NCI-H226 (cell line): ENCODE results near the gene CELF4.

Experiments
- DNase-seq: peaks from one replicate; pipeline ENCODE4 v3.0.0-alpha.2; 2015

The CELF4 gene

DNA sequence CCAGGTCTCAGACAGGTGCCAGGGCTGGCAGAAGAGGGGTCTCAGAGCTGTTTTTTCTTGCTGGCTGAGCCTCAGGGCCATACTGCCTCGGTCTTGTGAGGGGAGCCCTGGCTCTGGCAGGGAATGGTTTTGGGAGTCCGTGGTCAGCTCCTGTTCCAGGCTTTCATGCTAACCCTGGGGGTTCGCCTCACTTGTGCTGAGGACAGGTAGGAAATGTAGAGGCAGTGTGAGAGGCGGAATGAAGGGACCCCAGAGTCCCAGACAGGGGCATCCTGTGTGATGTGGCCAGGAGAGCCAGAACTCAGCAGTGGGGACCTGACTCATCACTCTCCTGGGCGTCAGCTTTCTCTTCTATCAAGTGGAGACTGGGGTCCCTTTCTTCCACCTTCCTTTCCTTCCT lies 5.7 kb upstream of the CELF4 start:
- no peak for DNase-seq

DNA sequence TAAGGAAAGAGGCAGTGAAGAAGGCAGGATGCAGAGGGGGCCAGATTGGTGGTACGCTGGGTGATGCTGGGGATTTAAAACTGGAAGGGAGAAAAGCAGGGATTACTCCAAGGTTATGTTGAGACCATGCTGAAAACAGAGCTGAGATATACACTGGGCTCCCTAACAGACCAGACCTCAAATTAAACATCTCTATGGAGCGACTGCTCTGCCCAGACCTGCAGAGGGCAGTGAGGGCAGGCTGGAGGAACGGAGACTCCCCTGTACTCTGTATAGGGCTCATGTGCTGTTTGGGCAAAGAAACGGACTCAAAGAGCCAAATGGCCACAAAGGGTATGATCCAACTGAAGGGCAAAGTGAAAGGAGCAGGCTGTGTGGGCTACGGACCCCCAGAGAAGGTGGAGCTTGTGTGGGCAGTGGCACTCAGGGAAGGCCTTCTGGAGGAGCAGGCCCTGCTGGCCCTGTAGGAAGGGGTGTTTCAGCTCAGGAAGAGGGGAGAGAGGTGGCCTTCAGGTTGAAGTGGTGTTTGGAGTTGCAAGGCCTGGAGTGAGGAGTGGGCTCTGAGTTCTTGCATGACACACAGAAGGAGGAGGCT lies 4.8 kb upstream of the CELF4 start:
- DNase-seq: no peak

DNA sequence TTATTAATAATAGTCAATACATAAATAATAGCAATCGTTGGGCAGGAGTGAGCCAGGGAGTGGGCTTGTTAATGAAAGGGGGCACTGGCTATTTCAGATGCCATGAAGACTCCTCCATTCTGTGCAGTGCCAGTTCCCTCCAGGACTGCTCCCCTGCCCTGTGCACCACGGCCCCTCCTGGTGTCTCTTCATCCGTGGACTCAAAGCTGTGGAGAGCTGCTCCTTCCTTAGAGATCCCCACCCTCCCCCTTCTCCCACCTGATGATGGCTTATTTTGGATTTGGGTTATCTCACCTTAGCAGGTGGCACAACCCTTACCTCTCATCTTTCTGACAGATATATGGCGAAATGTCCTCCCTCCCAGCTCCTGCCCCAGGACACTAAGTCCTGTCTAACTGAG lies 3.1 kb upstream of the CELF4 start:
- no peak for DNase-seq

DNA sequence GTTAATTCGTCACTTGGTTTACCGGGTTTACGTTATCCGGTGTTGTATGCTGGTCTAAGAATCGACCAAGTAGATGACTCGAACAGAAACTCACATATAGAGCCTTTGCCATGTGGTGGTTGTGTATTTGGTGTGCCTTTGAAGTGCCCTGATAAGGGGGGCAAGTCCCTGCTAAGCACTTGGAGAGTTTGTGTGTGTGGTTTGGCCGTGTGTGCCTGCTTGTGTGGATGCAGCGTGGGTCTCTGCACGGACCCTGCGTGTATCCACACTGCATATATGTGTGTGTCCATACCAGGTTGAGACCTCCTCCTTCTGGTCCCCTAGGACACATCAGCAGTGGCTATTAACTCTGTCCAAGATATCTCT lies 2.4 kb upstream of the CELF4 start:
- no peak for DNase-seq

DNA sequence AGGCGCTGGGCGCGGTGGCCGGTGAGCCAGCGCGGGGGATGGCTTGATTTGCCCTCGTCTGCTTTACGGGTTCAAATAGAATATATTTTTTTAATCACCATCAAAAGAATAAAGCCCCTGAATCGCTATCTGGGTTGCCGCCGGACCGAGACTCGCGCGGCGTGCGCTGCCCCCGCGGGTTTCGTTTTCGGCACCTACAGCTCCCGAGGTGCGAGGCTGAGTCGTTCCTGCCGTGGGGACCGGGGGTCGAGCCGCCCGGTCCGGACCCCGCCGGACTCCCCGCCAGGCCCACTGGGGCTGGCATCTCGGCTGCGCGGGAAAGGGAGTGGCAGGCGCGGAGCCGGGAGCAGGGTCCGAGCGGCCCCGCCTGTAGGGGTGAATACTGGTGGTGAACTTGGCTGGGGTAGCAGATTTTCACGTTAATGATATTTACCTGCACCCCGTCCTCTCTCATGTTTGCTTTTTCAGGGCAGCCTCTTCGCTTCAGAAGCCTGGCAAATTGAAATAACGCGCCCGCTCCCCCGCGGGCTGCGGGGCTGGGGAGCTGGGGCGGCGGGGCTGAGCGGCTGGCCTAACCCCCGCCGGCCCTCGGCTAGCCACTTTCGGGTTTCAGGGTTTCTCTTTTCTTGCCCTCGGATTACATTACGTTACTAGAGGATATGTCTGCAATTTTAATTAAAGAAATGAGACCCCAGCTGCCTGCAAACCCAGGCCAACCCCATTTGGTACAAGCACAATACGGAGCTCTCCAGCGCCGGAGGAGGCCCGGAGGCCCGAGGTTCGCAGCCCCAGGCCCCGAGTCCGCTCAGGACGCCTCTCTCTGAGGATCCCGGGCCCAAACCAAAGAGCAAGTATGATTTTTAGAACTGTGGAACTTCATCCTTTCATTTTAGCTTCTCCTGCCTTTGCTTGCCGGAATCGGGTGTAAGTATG lies 1.7 kb upstream of the CELF4 start:
- no peak for DNase-seq

DNA sequence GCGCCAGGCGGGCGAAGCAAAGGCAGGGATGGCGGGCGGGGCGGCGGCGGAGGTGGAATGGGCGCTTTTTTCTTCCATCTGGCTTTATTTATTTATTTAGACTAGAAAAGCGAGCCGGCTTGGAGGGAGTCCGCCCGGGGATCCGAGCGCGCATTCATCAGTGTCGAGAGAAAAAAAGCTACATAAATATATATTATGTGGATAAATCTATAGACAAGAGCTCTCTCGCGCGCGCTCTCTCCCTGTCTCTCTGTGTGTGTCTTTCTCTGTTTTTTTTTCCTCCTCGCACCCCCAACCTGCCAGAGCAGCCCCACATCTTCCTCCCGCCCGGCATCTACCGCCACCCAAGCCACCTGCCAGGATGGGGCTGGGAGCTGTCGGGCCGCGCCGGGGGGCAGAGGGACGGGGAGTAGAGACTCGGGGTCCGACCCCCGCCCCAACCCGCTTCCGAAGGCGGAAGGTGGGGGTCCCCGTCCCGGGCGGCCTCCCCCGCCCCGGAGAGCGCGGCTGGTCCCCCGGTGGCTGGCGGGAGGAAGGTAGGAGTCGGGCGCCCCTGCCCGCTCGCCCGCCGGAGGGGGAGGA lies 972 bp upstream of the CELF4 start:
- DNase-seq: no peak

DNA sequence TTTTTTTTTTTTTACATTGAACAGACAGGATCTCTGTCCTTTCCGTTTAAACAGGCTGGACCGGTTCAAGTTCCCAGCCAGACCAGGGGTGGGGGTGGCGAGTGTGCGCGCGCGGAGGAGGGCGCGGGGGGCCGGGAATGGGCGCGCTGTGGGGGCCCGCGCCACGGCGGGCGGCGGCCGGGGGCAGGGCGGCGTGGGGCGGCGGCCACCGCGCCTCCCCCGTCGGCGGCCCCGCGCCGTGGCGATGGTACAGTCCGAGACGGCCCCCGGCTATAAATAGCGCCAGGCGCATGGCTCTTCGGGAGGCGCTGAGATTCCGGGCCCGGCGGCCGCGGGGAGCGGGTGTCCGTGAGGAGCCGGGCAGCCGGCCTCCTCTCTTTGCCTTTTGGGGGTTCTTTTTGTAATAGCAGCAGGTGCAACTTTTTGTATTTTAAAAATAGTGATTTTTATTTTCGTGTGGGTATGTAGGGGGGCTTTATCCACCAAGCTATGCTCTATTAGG lies 430 bp upstream of the CELF4 start:
- no peak for DNase-seq

DNA sequence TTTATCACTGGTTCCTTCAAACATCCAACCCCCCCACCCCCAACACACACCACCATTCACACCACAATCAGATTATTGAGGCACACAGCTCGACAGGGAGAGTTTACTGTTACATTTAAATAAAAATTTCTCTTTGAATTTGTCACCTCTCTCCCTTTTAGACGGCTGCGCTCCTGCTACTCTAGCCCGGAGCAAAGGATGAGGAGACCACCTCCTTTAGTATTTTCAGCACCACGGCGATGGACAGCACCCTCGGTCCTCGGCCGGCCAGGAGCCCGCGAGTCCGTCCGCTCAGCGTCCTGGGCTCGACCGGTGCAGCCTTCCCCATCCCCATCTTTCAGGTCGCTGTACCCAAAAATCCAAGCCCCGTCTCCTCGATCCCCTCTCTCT lies 892 bp downstream of the CELF4 start:
- DNase-seq: no peak

DNA sequence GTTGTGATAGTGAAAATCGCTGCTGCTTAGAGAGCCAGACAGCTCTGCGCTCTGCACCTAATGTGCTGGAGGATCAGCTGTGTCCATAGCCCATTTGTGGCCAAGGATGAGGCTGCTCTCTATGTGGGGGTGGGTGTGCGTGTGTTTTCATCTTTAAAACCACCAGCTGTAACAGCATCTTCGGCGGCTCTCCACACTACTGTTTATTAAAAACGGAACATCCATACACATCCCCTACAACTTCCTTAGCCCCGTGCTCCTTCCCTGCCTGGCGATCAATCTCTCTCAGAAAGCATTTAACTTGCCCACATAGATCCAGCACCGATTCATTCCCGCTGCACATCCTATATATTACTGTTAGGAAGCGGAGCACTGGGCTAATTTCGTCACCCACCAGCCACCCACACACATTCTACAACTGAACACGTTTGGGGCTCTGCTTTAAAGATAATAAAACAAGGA lies 1.6 kb downstream of the CELF4 start:
- no peak for DNase-seq

DNA sequence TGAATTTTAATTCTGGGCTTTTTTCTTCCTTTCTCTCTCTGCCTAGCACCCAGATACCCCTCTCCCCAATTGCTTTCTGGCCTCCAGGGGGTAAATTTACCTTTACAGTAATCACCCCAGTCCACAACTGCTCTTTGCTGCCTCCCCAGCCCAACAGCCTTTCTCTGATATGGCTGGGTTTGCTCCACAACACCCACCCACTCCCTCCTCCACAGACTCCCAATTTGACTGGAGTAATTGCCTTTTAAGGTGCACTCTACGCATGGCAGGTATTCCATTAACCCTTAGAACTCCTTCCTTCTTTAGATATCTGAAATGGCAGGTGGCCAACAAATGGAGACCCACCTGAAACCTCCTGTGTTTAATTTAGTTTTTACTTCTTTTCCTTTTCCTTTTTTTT lies 3.6 kb downstream of the CELF4 start:
- no peak for DNase-seq

DNA sequence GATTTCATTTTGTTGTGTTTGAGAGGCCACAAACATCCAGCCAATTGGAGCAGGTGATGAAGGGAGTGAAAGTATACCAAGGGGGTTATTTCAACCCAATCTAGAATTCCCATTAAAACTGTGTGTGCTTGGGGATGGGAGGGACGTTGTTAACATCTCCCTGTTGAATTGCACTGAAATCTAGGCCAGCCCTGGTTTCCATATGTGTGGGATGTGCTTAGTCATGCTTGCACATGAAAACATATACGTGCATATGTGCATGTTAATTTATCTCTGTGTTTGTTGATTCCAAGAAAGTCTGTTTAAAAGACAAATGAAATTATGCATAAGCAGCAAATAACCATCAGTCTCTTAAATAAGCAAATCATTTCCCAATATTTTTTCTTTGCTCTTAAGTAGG lies 5.6 kb downstream of the CELF4 start:
- DNase-seq: no peak

DNA sequence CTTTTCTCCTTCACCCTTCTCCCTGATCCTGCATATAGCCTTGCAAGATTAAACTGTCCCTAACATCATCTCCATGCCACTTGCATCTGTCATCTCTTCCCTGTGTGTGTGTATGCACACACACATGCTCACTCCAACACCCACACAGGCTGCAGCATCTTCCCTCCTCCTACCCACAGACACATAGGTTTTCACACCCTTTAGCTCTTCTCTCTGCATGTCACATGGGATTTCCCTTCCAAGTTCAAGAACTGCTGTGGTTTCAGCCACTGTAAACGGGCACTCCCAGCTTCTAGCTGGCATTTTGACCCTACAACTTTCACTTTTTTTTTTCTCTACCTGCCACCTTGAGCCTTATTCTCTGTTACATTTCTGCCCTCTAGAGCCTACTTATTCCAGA lies 6.4 kb downstream of the CELF4 start:
- DNase-seq: no peak

DNA sequence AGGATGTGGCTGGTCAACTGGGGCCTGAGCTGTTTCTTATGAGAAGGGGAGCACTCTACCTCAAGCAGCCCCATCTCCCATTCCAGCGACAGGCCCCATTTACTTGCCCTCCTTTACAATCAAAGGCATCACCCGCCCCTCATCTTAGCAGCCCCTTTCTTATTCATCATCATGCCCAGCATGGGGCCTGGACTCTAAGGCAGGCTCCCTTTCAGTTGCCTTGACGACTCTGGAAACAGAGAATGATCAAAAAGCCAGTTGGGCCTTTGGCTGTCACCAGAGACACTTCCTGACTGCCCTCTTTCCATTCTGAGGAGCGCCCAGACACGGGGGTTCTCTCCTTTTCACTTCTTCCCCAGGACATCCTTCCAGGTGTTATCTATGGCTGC lies 11.2 kb downstream of the CELF4 start:
- no peak for DNase-seq

DNA sequence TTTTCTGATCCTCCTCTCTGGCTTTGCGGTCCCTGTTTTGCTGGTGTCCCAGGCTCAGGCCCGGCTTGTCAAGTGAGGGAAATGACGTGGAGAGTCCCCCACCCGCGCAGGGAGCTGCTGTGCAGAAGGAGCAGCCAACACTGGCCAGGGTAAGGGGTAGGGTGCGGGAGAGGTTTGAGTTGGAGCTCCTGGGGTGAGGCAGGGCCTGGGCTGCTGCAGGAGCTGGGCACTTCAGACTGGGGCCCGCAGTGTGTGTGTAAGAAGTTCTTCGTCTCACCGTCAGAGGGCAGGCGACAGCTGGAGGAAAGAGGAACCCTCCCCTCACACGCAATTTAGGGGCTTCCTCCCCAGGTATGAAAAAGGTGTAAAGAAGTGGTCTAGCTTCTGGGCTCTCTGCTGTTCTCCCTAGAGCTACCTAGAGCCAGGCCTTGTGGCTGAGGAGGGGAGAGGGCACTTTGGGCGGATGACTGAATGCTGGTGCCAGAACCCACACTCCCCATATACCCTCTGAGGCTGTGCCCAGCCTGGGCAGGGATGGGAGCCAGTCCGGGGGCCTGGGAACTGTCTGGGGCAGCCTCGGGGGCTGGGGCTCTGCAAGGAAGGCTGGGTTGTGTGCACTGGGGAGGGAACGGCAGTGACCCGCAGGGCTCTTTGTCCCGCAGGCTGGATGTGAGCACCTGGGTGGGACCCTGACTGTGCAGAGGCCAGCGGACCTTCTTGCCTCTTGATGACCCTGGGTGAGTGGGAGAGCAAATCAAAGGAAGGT lies 11.8 kb downstream of the CELF4 start:
- no peak for DNase-seq

DNA sequence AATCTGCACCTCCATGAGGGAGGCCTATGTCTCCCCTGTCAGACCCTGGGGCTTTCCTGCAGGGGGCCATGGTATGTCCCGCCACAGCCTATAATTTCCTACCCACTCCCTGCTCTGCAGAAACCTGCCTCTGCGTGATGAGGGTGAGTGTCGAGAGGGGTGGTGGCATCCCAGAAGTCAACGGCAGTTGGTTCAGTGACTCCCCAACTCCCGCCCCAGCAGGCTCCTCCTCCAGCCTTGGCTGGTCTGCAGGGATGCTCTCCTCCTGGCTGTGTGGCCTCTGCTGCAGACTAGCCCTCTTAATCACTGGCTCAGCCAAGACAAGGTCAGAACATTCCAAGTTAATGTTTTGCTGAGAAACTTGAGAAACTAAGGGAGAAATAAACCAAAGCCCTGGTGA lies 13.3 kb downstream of the CELF4 start:
- DNase-seq: no peak

DNA sequence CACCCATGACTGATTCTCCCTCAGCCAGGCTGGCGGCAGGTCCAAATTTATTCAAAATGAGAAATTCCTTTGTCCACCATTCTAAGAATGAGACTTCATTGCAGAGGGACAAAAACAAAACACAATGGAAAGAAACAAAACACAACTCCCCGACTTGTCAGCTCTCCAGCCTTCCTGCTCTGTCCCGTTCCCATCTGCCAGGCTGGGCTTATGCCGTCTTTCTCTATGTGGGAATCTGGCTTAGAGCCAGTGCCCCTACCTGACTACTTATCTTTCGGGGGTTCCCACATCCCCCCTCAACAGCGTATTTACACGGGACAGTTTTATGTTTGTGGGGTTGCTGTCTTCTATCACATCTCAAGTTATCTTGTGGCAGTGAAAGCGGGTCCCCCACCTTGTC lies 13.8 kb downstream of the CELF4 start:
- DNase-seq: no peak

DNA sequence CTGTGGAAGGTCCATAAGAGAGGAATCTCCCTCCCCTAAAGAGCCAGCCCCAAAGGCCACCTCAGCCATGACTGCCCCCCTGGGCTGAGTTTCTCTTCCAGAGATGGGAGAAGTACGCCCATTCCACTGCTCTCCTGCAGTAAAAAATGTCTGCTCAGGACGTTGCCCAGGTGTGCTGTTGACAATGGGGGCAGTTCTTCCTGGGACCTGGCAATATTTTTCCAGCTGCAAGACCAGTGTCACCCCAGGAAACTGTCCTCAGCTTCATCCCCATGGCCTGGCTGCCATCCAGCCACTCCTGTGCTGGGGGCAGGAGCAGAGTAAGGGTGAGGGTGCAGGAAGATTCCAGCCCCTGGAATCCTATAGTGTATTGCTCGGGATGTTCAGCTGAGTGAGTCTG lies 14.3 kb downstream of the CELF4 start:
- DNase-seq: no peak

DNA sequence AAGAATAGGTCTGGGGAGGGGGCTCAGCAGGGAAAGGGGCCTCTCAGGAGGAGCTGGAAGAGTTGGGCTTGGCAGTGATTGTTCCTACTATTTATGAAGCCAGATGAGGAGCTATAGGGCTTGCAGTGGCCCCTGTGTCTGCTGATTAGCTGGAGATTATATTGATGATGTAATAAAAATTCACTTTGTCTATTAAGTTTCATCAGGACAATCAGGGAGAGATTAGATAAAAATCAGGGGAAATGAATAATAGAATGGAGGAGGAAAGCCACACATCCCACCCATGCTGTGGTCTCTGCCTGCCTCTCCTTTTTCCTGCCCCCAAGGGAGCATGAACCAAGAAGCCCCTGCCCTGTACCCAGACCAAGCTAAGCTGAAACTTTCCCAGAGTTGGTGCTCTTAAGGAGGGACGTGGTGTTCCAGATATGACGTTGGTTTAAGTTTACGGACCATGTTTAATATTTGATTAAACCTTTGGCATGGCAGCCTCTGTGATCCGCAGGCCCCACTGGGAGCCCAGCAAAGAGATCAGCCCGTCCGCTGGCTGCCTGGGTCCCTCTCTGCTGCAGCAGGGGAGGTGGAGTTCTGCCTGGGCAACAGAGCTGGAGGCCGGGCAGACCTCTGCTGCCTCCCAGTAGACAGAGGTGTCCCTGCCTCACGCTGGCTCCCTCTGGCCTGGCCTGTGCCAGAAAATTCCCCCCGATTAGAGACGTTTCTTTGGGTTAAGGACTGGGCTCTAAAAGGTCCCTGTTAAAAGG lies 15.3 kb downstream of the CELF4 start:
- DNase-seq: no peak

DNA sequence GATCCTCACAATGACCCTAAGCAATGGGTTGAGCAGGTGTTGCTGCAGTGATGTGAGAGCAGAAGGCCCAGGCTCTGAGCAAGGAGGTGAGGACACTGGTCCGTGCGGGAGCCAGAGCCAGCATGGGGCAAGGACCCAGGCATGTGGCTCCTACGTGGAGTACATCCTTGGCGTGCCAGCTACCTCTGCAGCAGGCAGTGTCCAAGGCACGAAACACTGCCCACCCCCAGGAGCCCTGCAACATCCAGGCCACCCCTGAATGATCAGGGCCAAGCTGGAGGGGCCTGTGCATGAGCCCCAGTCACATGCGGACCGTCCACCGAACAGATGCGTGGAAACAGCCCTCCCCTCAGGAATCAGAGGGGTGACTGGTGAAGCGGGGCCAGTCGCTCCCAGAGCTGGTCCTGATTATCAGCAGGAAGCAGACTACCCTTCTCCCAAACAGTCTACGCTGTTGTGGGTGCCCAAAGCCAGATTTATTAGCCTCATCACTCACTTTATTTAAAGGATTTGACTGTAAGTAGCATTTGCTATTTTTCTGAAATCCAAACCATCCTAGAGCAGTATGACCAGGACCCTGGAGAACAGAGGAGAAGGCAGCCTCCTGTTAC lies 16.8 kb downstream of the CELF4 start:
- no peak for DNase-seq

DNA sequence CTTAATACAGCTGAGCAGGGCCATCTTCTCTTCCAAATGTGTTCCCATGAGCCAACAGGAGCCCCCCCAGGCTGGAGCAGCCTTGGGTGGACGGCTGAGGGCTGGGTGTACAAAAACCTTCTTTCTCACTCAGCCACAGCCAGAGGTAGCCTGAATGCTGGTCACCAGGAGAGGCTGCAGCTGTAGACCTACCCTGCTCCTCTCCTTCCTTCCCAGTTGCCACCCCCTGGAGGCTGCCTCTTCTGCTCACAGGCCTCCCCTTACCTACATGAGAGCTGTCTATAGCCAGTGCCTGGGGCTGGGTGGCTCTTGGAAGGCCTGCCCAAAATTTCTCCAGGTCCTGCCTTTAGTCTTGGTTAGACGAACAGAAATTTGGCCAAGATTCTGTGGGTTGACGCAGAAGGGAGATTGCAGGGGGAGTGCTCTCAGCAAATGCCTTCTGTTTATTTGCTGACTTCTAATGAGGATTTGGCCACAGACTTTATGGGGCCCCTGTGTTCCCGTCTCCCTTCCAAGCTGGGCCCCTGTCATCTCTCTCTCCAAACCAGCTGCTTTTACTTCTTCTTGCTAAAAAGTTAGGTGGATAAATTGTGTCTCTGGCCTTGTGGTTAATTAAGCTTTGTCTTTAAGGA lies 18.3 kb downstream of the CELF4 start:
- no peak for DNase-seq

DNA sequence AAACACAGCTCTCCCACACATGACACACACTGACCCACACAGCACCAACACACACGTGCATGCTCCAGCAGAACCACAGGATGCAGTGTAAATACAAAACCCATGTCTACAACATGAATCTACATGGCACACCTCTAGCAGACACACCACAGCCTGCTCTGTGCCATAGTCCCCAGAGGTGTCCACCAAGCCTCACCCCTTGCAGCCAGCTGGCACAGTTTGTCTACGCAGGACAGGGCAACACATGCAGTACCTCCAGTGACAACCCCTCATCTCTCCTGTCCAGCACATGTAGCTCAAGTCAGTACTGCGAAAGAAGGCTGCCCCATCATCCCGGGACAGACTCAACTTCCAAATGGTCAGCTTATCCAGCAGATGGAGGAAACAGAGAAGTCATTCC lies 18.9 kb downstream of the CELF4 start:
- no peak for DNase-seq

DNA sequence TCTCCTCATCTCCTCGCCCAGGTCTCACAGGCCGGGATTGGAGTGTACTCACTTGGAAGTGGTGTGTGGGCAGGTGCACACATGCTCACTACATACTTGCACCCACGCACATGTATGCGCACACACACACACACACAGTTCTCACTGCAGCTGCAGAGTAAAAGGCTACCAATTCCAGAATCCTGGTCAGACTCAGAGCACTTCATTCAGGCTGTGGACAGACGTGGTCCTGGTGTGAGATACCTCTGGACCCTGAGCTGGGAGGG lies 19.4 kb downstream of the CELF4 start:
- no peak for DNase-seq
